GM19372 (cell line): ENCODE data around the gene PDIA4.
A peak's percentile ranks its signal among the peaks of the same experiment; 100 is the strongest.

Experiments
- ATAC-seq: cut with Tn5 transposase; IDR thresholded peaks from one replicate; pipeline ENCODE4 v1.9.1; 2021; ENCODE audit warnings: mild to moderate bottlenecking, low read depth, moderate library complexity; ENCODE audit not compliant: unreplicated experiment

The PDIA4 gene

GRCh38 chr7:148975896-148976295 lies 52.4 kb downstream of the PDIA4 start:
- ATAC-seq: no peak

- no peak for ATAC-seq
These were observed 55.0 kb downstream of the PDIA4 start for GRCh38 chr7:148973256-148973655.

- no peak for ATAC-seq
These were observed 55.9 kb downstream of the PDIA4 start for GRCh38 chr7:148972375-148972774.

- no peak for ATAC-seq
These were observed 60.7 kb downstream of the PDIA4 start for GRCh38 chr7:148967602-148968001.

GRCh38 chr7:148967032-148967372 lies 61.3 kb downstream of the PDIA4 start:
- peak; percentile 13 for ATAC-seq

GRCh38 chr7:148964483-148965267 lies 63.6 kb downstream of the PDIA4 start:
- no peak for ATAC-seq

GRCh38 chr7:148963583-148964482 lies 64.5 kb downstream of the PDIA4 start:
- ATAC-seq: no peak

GRCh38 chr7:148962823-148963582 lies 65.3 kb downstream of the PDIA4 start:
- peak; percentile 60 for ATAC-seq

DNA sequence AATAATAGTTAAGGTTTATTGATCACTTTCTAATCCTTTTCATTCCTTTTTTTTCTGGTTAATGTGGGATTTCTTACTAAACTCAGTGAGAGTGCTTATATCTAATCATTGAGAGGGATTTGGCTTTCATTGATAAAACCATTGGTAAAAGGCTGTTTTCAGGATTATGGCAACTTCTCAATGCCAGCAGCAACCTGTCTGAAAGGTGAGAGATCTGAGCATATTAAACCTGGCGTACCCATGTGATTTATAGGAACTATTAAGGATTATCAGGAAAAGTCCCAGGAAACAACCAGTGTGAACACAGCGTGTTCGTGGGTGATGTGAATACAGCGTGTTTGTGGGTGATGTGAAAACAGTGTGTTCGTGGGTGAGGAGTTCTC lies 65.9 kb downstream of the PDIA4 start:
- ATAC-seq: no peak

- no peak for ATAC-seq
These were observed 68.6 kb downstream of the PDIA4 start for GRCh38 chr7:148959726-148960125.

DNA sequence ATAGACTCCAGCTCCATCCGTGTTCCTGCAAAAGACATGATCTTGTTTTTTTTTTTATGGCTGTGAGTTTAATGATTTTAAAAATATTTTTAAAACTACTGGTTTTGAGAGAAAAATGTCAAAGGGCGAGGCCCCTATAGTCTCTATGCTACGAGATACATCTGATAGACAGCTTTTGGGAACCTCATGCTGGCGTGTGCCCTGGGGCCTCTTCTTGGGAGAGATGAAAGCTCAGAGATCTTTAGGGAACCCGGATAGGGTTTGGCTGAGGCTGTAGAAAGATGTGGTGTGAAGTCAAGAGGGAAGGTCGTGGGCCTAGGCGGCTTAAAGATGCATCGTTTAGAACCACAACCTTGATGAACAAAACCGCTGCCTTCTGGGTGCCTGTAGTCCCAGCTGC lies 70.2 kb downstream of the PDIA4 start:
- no peak for ATAC-seq

DNA sequence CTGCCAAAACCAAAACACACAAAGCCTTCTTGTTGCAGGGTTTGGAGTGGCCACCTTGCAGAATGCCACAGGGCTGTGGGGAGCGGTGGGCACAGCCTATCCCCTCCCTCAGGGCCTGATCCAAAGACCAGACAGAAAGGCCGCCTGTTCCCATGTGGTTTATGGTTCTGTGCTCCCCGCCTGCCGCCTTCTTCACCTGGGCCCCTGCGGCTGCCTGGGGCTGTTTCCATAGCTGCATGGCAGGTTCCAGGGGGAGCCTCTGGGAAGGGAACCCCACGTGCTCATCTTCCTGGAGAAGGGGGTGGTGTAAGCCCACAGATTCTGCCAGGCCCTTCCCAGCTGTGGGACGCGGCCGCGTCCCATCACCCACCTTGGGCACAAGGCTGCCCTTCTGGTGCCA lies 73.5 kb downstream of the PDIA4 start:
- ATAC-seq: no peak

GRCh38 chr7:148953676-148954075 lies 74.6 kb downstream of the PDIA4 start:
- ATAC-seq: no peak
